8988T (cell line): ENCODE measurements around the gene ALPI.
"Not testable (repeated sequence)": the region's sequence is repeated elsewhere in the genome, so short reads cannot be mapped to it uniquely, and the experiment has no call there.

Experiments used
- DNase-seq: peaks from one replicate; pipeline ENCODE4 v3.0.0; 2011

ALPI gene

DNA sequence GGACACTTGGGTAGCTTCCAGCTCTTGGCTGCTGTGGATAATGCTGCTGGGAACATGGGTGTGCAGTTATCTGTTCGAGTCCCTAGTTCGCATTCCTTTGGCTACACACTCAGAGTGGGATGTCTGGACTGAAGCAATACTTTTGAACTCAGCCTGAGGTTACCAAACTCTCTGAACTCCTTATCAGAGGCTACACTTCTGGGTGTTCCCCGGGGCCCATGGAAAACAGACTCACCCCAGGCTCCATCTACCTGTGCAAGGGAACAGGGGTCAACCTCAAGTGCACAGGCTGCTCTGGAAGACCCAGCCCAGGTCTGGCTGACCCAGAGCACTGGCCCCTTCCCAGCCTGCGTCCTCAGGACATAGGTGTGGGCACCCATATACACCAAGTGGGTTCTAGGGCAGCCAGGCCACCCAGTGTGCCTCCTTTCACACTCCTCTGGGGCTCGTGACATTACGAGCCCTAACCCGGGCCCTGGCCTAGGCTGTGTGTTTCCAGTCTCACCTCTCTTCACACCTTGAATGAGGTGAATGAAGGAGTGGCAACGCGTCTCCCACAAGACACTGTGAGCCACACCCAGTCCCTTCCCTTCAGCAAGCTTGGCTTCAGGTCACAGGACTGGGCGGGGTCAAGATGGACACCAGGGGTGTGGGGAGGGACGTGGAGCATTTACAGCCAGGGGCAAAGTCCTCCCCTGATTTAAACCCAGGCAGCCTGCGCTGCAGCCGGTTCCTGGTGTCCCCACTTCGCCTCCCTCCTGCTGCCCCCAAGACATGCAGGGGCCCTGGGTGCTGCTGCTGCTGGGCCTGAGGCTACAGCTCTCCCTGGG is at the start of gene ALPI:
Gene ALPI, plus strand, starts transcription at position 728 of the 830 bp plus-strand sequence. Its CDS starts 47 bp downstream, at position 775.
- DNase-seq: peak; percentile 24

- DNase-seq: no peak
Measured at GRCh38 chr2:232406556-232407310, 49.2 kb upstream of the ALPI start, which contains the start of gene ALPG. Gene ALPG, plus strand, starts transcription at chr2:232406844. Its CDS starts 51 bp downstream, at chr2:232406895.

- not testable (repeated sequence) for DNase-seq
Measured at GRCh38 chr2:232407428-232408150, 48.4 kb upstream of the ALPI start.

- DNase-seq: not testable (repeated sequence)
Measured at GRCh38 chr2:232408269-232408668, 47.7 kb upstream of the ALPI start.

DNA sequence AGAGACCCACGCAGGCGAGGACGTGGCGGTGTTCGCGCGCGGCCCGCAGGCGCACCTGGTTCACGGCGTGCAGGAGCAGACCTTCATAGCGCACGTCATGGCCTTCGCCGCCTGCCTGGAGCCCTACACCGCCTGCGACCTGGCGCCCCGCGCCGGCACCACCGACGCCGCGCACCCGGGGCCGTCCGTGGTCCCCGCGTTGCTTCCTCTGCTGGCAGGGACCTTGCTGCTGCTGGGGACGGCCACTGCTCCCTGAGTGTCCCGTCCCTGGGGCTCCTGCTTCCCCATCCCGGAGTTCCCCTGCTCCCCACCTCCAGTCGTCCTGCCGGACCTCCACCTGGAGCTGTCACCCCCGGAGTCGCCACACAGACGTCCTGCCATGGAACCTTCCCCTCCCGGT is 46.3 kb upstream of the ALPI start:
- not testable (repeated sequence) for DNase-seq

- no peak for DNase-seq
Measured at GRCh38 chr2:232410238-232410900, 45.6 kb upstream of the ALPI start.

GRCh38 chr2:232411901-232412629 is 43.9 kb upstream of the ALPI start:
- DNase-seq: no peak

DNA sequence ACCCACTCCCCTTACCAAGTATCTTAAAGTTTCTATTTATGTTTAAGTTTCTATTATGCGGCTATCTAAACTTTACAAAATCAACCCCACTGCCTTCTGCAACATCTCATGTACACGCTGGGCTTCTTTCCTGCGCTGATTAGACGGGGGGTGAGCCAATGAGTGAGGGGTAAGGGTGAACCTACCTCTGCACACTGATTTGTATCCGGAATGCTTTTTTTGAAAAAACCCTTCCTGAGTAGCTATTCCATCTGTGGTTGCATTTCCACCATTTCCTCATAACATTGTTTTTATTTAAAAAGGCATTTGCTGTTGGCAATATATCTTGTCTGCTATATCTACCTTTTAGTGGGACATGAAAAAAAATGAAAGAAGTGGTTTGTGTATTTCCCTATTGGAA is 43.0 kb upstream of the ALPI start:
- no peak for DNase-seq

- DNase-seq: no peak
Measured at GRCh38 chr2:232415138-232415690, 40.7 kb upstream of the ALPI start.

DNA sequence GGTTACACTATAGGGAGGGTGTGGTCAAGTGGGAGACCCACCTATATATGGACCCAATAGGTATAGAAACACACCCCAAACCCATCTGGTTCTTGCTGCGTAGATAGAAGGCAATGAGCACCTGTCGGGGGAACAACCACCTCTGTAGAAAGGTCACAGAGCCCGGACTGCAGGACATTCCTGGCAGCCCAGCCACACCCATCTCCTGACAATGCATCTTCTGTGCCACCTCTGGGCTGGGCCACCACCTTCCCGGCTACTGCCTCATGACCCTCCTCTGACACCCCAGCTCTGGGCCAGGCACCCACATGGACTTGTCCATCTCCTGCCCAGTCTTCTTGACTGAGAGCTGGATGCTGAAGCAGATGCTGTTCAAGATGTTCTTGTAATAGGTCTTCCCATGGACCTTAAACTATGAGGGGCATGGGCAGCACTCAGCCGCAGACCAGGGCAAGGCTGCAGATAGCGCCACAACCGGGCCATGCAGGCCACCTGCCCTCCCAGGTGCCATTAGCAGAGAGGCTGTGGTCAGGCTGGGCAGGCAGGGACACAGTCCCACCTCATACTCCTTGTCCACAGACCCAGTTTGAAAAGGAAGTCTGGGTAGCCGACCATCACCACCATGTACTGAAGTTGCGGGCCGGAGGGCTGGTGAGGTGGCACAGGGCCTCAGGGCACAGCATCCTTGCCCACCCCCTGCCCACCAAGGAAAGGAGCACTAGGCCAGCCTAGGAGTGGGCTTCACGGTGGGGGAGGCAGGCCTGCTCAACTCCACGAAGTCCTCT is 40.0 kb upstream of the ALPI start:
- no peak for DNase-seq

DNA sequence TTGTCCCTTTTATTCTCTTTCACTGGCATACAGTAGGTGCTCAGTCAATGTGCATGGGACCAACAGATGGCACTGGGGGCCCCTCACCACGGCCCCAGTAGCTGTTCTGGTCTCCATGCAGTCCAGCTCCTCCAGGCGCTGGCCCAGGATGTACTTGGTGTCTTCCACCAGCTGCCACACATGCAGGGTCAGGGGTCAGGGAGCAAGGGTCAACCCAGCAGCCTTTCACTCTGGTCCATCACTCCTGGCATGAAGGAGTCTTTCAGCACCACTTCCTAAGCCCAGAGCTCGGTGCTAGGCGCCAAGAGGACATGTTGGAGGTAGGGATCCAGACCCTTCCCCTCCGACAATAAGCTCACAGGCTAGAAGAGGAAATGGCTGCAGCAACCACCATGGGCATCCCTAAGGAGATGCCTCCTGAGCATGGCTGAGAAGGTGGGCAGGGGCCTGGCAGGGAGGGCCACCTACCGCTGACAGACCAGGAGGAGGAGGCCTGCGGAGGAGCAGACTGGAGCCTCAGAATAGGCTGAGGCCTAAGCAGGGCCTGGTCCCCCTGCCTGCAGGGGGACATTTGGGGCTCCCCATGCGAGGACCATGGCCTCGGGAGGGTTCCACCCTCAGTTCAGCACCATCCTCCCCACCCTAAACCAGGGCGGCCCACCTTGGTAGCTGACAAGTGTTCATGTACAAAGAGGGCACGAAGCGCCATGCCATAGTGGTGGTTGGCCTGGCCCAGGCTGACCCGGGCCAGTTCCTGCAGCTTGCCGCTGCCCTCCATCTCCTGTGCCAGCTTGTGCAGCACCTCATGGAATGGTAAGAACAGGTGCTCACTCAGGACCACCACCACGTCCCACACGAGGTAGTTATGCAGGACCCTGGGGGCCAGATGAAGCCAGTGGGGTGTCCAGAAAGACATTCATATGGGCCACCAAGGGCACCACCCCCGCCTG is 39.2 kb upstream of the ALPI start:
- DNase-seq: peak; percentile 29

- DNase-seq: peak; percentile 36
Measured at GRCh38 chr2:232417489-232417888, 38.5 kb upstream of the ALPI start.

GRCh38 chr2:232418056-232418455 is 37.9 kb upstream of the ALPI start:
- no peak for DNase-seq

DNA sequence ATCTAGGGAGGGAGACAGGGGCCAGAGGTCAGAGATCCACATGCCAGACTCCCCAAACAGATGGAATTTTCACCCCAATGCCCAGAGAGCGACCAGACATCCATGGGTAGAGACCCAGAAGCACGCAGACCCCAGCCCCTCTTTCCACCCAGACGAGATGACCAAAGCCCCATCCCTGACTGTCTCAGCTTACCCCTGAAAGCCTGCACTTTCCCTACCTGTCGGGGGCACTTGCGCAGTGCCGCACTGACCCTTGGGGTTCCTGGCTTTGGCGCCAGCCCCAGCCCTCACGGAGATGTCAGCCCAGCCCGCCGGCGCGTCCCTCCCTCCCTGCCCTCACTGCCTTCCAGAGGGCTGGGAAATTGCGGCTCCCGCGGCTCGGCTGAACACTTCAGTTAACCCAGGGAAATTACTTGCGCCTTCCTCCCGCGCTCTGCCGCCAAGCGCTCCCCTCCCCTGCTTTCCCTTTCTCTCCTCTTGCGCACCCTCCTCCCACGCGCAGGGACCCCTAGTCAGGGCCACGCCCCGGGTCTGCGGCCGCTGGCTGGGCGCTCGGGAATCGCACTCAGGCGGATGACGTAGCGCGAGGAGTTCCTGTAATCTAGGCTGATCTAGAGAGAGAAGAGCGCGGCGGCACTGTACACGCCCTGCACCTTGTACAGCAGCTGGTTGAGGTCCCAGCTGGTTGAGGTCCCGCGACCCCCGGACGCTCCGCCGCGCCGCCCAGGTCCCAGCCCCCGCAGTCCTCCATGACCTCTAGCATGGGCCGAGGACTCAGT is 37.3 kb upstream of the ALPI start:
- DNase-seq: peak; percentile 24

GRCh38 chr2:232419245-232420072 is 36.5 kb upstream of the ALPI start:
- no peak for DNase-seq

GRCh38 chr2:232420073-232420454 is 35.9 kb upstream of the ALPI start:
- DNase-seq: no peak

- DNase-seq: peak; percentile 58
Measured at GRCh38 chr2:232420463-232421188, 35.3 kb upstream of the ALPI start.
